ENCODE data around the gene HNRNPC.

- TF ChIP-seq SRF (CRISPR knock-in tag; IDR thresholded peaks at IDR 0.05) (no peak), POLR2A (conservative IDR thresholded peaks at IDR 0.05) (peak; percentile 40; the same call in 1 of the 2 replicates), NR1H2 (CRISPR knock-in tag; IDR thresholded peaks at IDR 0.05) (no peak), ZBTB17 (CRISPR knock-in tag; IDR thresholded peaks at IDR 0.05) (no peak), EZH2 (IDR thresholded peaks at IDR 0.05; ENCODE audit: borderline replicate concordance, low read depth, low read length) (no peak)
Measured at GRCh38 chr14:21227150-21227549, 42.1 kb downstream of the HNRNPC start.
